Epithelial cell of esophagus (primary cell): ENCODE results near the gene PRDX3.
A peak's percentile ranks its signal among the peaks of the same experiment; 100 is the strongest.
"Not testable (repeated sequence)": the region's sequence is repeated elsewhere in the genome, so short reads cannot be mapped to it uniquely, and the experiment has no call there.

Source experiments
- DNase-seq: peaks from one replicate; pipeline ENCODE4 v3.0.0; 2010; ENCODE audit warnings: low read depth
- H3K4me3 ChIP-seq: 2 replicates; pipeline ENCODE4 v1.5.1; 2011; ENCODE audit warnings: mild to moderate bottlenecking, low read length, control low read depth
- TF ChIP-seq, protein P1 (sequence below): IDR thresholded peaks from 2 replicates; pipeline ENCODE4 v1.5.1; 2011; ENCODE audit warnings: low read depth, mild to moderate bottlenecking, low read length, control low read depth, inconsistent platforms; ENCODE audit not compliant: insufficient read depth; ENCODE audit errors: missing control alignments

The PRDX3 gene

DNA sequence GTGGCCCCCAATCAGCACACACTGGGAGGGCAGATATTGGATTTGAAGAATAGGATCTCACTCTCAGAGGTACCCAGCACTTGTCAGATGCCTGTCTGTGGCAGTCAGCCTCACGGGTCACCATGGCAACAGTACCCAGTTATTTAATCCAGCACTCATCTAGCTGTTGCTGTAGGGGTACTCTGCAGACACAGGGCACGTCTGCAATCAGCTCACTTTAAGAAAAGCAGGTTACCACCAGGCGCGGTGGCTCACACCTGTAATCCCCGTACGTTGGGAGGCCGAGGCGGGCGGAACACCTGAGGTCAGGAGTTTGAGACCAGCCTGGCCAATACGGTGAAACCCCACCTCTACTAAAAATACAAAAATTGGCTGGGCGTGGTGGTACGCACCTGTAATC, 25.0 kb downstream of the PRDX3 start:
- no peak overlapping the region for H3K4me3 ChIP-seq
- no peak for DNase-seq
- TF ChIP-seq, protein P1, sequence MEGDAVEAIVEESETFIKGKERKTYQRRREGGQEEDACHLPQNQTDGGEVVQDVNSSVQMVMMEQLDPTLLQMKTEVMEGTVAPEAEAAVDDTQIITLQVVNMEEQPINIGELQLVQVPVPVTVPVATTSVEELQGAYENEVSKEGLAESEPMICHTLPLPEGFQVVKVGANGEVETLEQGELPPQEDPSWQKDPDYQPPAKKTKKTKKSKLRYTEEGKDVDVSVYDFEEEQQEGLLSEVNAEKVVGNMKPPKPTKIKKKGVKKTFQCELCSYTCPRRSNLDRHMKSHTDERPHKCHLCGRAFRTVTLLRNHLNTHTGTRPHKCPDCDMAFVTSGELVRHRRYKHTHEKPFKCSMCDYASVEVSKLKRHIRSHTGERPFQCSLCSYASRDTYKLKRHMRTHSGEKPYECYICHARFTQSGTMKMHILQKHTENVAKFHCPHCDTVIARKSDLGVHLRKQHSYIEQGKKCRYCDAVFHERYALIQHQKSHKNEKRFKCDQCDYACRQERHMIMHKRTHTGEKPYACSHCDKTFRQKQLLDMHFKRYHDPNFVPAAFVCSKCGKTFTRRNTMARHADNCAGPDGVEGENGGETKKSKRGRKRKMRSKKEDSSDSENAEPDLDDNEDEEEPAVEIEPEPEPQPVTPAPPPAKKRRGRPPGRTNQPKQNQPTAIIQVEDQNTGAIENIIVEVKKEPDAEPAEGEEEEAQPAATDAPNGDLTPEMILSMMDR: no peak

DNA sequence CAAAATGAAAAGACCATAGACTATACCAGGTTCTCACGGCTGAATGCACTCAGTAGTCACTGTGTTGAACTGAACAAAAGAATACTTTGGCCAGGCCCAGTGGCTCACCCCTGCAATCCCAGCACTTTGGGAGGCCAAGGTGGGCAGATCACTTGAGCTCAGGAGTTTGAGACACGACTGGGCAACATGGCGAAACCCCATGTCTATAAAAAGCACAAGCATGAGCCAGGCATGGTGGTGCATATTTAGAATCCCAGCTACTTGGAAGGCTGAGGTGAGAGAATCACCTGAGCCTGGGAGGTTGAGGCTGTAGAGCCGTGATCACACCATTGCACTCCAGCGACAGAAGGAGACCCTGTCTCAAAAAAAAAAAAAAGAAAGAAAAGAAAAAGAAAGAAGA, 25.6 kb downstream of the PRDX3 start:
- TF ChIP-seq, protein P1: no peak
- DNase-seq: no peak
- H3K4me3 ChIP-seq: no peak overlapping the region

DNA sequence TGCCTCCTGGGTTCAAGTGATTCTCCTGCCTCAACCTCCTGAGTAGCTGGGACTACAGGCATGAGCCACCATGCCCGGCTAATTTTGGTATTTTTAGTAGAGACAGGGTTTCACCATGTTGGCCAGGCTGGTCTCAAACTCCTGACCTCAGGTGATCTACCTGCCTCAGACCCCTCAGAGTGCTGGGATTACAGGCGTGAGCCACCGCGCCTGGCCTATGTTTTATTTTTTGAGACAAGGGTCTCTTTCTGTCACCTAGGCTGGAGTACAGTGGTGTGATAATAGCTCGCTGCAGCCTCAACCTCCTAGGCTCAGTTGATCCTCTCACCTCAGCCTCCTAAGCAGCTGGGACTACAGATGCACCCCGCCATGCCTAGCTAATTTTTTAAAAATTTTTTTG, 27.0 kb downstream of the PRDX3 start:
- not testable (repeated sequence) for H3K4me3 ChIP-seq, DNase-seq

DNA sequence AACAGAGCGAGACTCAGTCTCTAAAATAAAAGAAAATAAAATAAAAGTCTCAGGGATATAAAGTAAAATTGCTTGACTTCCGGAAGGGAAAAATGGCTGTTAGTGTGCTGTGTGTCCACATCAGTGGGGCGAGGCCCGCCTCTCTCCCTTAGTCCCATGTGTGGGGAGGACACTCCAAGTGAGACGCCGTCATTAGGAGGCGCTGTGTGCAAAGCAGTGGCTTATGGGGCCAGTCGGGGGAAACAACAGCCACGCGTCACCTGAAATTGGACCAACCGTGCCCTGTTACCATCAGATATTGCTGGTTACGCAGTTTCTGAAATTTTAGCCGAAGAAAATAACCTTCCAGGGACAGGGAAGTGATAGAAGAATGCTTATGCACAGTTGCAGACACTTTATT, 28.9 kb downstream of the PRDX3 start:
- TF ChIP-seq, protein P1: peak; percentile 17
- DNase-seq: peak; percentile 13
- no peak overlapping the region for H3K4me3 ChIP-seq

DNA sequence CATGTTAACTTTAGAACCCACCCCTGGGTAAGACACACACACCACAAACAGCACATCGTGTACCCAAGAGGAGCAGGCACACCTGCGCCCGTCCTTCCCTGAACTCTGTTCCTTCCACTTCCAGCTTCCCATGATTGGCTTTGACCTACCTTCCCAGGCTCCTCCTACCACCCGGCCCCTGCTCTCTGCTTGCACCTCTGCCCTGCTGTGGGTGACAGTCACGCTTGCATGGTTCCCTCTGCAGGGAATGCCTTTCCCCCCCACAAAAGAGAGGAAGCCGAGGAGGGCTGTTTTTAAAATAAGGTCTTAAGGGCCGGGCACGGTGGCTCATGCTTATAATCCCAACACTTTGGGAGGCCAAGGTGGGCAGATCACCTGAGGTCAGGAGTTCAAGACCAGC, 29.5 kb downstream of the PRDX3 start:
- no peak for DNase-seq
- TF ChIP-seq, protein P1: no peak
- no peak overlapping the region for H3K4me3 ChIP-seq

DNA sequence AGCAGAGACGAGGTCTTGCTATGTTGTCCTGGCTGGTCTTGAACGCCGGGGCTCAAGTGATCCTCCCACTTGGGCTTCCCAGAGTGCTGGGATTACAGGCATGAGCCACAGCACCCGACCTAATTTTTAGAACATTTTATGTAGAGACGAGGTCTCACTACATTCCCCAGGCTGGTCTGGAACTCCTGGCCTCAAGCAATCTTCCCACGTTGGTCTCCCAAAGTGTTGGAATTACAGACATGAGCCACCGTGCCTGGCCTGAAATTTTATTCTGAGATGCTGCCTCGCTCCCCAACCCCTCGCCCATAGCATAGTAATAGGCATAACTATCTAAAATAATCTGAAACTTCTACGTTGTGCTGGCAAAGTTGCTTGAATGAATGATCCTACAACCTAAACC, 35.0 kb downstream of the PRDX3 start:
- TF ChIP-seq, protein P1: no peak
- no peak overlapping the region for H3K4me3 ChIP-seq
- no peak for DNase-seq

DNA sequence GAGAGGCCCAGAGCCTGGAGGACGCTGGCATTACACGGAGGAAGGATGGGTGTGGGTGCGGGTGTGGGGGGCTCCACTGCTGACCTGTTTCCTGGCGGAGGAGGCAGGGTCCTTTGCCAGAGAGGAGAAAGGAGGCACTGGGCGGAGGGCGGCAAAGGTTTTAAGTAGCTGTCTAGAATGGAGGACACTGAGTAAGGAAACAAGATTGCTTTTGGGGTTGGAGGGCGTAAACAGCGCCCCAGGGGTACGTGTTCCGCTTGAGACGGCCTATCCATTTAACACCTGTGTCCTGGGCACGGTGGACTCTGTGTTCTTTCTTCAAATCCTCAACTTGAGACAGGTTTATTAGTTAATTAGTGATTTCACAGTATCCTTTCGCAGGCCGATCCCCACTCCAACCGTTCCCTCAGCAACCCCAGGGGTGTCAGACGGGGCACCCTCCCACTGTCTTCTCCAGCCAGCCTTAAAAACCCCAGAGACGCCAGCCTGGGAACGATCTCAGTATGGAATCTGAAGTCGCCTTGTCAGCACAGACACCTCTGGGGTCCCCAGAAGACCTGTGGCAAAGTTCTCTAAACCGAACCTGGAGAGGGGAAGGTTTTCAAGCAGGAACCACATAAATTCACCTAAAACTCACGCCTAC, 37.9 kb downstream of the PRDX3 start:
- TF ChIP-seq, protein P1: no peak
- DNase-seq: no peak
- H3K4me3 ChIP-seq: no peak overlapping the region
